Measurements from ENCODE around the gene SHB.

GRCh38 chr9:38009035-38009501, 60.0 kb downstream of the SHB start:
- TF ChIP-seq CTCF (conservative IDR thresholded peaks at IDR 0.05; ENCODE audit: low read depth, low read length) = no peak
- TF ChIP-seq EZH2 (IDR thresholded peaks at IDR 0.05; ENCODE audit: borderline replicate concordance, low read depth, low read length, poor library complexity, severe bottlenecking) = no peak

Data from A673 (cell line).